SKM-1 treated with dmso at 0.1 percent for 144 hours (cell line): ENCODE data around the gene FOXP1.

Source experiments
- DNase-seq: peaks from one replicate; lab custom pipeline; 2025; ENCODE audit not compliant: unreplicated experiment; lab: John Stamatoyannopoulos, UW

The FOXP1 gene

DNA sequence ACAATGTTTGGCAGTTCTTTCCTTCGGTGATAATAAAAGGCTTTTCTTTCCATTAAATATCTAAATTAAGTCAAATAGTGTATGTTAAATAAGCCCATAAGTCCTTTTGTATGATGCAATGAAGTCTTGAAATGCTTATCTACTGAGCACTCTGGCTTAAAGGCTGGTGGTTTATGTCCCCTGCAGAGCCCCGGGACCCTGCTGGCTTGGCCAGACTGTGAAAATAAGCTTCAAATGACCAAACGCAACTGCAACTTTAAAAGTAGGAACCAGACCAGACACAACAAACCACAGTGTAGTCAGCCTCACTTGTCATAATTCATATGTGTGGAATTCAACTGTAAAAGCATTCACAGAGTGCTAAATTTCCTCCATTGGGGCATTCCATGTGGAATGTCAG, 72.5 kb downstream of the FOXP1 start:
- no peak for DNase-seq

DNA sequence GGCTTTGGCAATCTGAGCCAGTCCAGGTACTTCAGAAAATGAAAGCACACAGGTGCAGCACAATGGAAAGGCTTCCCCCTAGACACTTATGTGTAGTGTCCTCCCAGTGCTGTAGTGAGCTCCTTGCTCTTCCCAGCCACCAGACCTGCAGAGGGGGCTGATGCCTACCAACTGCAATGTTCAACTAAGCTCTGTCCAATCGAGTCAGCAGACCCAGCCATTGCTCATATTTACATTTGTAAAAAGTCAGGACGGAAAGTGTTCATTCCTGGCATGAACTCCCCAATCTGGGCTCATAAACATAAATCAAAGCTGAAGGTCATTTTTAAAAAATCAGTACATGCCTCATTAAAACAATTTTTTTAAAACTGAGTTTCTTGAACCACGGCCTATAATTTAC, 73.0 kb downstream of the FOXP1 start:
- no peak for DNase-seq

DNA sequence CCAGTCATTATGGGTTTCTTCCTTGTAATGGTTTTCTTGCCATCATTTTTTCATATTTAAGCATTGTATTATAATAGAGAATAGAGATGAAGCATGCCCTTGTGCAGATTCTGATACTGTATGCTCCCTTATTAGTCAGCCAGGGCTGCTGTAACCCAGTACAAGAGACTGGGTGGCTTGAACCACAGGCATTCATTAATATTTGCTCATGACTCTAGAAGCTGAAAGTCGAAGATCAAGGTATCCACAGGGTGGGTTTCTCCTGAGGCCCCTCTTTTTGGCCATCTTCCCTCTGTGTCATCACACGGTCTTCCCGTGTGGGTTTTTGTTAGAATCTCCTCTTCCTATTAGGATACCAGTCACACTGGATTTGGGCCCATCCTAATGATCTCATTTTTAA, 74.5 kb downstream of the FOXP1 start:
- no peak for DNase-seq

DNA sequence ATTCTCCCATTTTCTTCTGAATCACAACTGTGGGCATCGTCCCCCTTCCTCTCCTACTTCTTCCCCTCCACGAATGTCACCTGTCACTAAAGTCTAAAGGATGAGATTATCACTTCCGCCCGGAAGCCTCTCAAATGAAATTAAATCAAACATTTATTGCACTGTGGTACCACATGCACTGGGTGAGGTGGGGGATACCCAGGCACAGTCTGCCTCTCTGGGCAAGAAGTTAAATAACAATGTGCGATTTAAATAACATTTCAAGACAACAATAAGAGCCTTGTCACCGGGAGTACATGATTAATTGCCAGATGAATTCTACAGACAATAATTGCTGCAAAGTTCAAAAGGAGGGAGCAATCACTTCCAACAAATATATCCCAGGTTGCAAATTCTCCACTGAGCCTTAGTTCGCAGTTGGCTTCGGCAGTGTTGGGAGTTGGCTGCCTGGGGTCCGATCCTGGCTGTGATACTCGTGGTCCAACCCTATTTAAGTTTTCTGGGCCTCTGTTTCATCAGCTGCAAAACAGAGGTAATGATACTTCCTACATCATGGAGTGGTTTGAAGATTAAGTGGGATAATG, 77.7 kb downstream of the FOXP1 start:
- DNase-seq = no peak

DNA sequence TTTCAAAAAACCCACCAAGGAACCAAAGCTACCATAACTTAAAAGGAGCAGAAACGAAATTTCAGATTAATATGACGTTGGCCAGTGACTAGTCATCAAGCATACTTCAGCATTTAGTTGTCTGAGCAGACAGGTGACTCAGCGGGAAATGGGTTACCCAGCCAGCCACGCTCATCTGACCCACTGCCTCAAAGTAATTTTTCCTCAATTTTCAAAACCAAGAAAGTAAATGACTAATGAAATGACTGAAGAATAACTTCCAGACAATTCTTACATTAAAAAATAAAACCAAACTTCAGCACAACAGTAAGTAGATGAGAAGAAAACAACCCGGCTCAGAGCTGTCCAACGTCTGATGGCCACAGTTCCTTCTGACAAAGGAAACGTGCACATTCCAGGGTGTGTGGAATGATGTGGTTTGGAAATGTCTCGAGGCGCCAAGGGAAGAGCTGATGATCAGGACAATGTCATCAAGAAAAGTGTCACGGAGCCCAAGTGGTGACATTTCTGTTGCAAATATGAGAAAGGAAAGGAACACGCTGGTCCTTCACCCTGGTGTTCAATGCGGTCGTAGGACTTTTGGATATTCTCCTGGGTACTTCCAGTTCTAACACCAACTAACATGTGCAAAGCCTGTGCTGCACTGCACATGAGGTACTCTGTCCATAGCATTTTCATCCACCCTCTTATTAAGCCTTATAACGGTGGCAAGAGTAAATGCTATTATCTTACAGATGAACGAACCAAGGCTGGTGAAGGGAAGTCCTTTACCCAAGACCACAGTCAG, 79.1 kb downstream of the FOXP1 start:
- DNase-seq = no peak

DNA sequence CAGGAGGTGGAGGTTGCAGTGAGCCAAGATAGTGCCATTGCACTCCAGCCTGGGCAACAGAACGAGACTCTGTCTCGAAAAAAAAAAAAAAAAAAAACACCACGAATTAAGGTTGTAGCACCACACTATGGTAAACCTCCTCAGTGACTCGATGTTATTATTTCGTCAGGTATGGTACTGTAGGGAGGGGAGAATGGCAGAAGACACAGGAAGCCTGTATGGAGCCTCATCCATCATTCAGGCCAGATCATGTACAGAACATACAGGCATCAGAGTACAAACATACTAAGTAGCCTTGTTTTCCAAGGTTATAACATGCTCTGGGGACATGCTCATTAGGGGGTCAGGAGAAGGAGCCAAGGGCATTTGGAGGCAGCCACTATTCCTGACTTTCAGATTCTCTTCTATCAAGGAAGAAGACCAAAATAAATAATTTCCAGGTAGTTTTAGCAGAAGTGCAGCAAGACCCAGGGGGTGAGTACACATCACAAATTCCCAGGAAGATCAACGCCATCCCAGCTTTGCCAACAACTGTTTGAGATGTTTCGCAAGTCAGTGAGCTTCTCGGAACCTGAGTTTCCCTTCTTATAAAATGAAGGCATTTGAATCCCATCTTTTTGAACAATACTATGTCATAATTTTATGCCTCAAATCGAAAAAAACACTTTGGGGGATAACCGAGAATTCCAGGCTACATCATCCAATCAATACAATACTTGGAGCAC, 79.8 kb downstream of the FOXP1 start:
- no peak for DNase-seq

DNA sequence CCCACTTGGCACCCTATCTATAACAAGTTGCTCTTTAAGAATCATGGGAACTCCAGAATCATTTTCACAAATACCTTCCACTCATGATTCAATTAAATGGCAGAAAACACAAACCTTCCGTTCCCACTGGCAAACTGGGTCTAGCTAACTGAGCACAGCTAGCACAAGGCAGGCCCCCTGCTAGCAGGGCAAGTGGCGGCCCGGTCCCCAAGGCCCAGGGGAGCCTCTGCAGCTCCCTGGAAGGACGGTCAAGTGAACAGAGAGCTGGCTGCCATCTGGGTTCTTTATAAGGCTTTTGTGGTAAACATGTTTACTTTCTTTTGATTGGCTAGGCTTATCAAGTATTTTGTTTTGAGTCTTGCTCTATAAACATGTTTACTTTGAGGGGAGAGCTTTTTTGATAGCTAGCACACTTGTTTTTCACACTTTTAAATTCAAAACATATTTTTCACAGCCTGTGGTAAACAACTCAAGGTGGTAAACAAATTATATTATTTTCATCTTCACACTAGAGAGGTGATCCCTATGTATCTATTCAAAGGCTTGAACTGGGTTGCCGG, 81.4 kb downstream of the FOXP1 start:
- DNase-seq = no peak

DNA sequence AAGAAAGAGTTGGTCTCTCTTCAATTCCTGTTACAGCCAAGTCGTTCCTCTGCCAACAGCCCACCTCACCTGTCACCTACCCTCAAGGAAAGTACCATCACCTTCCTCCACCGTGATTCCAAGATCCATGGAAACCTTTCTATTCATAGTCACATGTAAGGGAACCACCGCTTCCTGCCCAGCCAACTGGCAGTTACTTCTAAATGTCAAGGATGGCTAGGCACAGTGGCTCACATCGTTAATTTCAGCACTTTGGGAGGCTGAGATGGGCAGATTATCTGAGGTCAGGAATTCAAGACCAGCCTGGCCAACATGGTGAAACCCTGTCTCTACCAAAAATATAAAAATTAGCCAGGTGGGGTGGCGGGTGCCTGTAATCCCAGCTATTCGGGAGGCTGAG, 82.8 kb downstream of the FOXP1 start:
- DNase-seq = no peak

DNA sequence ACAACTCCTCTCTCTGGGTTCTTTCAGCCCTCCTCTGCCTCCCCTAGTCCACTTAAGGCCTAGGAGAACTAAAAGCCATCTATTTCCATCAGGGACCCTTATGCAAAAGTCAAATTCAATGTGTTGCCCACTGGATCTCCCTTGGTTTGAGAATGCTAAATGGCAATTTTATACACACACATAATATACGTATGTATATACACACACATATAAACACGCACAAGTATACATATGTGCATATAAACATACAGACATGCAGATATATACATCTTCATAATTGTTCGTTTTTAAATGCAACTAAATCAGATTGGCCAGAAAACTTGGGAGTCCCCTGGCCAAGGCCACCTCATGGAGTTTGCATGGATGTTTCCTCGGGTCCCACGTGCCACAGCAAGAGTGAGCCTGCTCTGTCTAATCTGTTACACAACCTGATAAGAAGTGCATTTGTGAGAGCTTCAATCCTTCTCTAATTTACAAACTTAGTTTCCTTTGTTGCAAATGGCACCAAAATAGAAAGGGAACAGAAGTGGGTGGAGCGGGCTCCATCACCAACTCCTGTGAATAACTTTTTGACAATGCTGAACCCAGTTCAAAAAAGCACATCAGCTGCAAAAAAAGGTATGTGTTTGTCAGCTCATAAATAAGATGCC, 84.2 kb downstream of the FOXP1 start:
- DNase-seq = no peak

DNA sequence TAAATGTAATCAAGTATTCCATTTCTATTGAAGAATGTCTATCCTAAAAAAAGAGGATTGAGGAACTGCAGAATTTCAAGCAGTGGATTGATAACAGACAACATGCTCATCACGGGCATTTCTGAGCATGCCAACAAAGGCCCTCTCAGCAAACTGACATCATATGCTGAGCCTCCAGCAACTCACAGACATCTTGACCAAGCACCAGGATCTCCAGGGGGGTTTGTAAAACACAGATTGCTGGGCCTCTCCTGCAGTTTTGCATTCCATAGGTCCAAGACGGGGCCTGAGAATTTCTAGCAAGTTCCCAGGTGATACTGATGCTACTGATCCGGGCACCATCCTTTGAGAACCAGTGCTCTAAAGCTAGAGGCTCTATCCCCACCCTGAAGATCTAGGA, 85.0 kb downstream of the FOXP1 start:
- DNase-seq = no peak

DNA sequence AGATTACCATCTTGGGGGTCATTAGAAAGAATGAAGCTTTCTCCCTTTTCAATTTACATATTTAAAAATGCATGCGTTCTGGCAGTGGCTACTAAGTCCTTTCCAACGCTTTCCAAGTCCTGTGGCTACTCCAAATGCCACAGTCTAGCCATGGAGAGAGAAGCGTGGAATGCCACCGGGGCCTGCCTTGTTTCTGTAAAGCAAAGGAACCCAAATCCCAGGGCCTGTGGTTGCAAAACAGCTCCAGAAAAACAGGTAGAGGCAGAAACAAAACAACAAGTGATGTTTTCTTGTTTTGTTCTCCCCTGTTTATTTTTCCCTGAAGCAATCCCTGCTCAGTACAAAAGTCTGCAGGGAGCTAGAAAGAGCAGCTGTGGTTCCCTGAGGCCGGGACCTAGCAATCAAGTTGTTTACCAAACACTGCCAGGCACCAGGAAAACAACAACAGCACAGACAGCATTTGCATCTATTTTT, 85.5 kb downstream of the FOXP1 start:
- no peak for DNase-seq

DNA sequence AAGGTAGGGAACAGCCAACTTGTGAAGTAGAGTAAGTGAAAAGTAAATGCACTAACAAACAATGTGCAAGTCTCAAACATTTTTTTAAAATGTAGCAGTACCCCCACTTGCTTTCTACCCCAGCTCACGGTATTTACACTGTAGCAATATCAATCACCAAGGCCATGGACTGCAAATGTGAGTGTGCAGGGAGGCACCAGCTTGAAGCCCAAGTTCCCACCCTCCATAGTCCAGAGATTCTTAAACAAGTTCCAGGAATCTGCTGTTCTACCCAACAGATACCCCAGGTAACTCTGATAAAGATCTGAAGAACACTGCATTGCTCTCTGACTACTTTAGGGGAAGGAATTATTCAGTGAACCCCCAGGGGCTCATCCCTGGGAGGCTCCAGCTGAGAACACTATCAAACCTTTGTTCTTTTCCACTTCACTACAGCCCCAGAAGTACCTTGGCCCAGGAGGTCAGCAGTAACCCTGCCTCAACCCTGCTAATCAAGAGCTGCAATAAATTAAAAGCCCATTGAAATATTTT, 86.1 kb downstream of the FOXP1 start:
- DNase-seq = no peak

DNA sequence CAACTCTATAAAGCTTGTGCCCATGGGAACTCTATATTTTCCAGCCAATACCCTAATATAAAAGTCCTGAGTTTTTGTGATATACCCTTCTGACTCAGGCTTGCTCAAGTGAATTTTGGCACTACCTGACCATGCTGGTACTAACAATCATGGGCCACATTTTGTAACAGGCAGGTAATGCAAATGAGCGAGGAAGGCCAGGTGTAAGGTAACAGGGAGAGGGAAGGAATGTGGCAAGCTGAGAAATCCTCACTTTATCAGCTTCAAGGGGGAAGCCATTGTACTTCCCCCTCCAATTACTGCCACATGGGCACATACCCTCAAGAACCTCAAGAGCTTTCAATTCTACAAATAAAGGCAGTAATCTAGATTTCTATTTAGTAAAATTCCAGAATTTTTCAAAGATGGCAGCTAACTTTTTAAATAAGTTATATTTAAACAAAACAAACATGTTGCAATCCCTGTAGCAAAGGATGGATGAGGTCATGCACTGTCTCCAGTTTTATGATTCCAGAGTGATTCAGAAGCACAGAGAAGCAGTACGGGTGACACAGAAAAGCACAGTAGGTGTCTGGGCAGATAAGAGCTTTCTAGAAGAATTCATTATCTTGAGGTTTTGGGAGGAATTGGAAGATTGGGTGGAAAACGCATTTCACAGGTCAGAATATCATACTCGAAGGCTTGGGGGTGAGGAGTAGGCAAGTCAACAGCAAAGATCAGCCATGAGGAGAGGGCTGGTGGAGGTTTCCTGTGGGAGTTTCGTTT, 87.6 kb downstream of the FOXP1 start:
- no peak for DNase-seq

DNA sequence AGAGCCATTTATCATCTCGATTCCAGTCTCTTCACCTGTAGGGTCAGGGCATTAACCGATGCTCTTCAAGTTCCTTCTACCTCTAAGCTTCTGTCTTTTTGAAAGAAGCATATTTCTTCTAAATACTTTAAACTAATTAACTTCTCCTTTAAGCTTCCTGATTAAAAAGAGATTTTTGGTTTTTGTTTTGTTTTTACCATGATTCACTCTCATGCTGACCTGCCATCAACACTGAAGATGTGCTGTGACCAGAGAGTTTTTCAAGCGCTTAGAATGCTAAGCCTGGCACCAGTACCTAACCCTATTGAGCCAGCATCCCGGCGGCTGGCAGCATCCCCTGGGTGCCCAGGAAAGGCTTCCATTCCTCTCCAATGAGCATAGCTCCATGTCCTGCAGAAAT, 89.3 kb downstream of the FOXP1 start:
- no peak for DNase-seq

DNA sequence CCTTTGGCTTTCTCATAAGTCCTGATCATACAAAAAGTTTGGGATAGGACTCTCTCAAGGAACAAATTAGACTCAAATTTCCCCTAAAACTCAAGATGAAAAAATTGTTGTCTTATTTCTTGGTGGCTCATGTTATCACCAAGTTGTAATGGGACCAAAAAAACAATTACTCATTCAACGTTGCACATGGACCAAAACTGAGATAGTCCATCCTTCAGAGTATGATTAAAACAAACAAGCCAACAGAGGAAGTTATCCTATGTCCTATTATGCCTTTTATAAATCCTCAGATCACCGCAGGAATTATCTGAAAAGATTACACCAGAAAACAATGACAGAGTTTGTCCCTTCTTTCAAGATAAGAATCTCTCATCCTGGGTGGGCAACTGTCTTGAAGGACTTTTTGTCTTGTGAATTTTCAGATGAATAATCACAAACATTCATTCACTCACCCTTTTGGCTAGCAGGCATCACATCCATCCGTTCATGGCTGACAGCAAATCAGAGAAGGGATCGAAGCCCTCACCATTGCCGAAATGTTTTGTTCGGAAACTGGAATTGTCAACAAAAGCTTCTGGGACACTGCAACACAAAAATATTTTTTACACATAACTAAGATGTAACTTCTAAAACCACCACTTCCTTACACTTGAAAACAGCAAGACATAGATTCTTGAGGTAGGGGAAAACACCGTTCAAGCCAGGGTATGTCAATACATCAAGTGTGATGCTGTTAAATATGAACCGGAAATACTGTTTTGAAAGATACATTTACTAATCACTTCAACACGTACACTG, 90.4 kb downstream of the FOXP1 start:
- DNase-seq = no peak

DNA sequence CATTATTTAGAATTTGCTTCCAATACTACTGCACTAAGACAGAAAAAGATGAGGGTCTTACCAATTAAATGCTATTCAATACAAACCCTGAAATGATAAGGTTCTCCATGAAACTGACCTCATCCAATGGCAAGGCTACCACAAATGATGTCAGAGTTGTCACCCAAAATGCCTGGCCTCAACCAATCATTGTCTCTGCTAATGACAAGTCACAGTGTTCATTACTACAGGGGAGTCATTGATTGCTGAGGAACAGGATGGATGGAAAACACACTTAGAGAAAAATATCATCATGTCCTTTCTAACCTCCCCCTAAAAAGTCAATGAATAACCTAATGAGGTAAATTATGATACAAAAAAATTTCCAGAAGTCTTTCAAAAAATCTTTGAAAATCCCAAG, 91.0 kb downstream of the FOXP1 start:
- no peak for DNase-seq

DNA sequence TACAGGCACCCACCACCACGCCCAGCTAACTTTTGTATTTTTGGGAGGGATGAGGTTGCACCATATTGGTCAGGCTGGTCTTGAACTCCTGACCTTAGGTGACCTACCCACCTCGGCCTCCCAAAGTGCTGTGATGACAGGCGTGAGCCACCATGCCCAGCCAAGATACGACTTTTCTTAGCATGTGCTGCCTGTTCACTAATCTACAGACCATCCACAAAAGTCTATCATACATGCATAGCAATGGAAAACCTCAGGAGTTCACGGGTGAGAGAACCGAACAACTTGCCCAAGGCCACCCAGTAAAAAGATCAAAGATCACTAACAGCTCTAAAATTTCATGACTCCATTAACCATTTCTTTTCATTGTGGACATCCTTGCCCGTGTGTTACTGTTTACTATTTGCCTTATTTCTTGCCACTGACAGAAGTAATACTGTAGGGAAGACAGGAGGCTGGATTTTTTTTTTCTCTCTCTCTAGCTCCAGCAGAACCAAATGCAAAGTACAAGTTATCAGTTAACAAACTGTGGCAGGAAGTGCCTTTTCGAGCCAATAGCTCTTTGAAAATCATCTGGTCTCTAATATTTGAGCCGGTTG, 92.3 kb downstream of the FOXP1 start:
- DNase-seq = no peak

DNA sequence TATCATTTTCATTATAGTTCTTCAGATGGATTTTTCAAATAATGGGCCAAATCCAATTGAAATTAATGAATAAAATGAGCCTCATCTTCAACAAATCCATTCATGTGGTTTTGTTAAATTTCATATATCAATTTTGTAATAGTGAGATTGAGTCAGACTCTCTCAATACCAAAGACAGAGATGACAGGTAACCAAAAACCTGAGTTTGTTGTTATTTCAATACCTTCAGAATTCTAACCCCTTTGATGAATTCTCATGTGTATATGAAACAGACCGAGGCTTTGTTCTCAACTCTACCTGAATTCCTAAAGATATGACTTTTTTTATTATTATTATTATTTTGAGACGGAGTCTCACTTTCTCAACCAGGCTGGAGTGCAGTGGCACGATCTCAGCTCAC, 92.8 kb downstream of the FOXP1 start:
- no peak for DNase-seq

DNA sequence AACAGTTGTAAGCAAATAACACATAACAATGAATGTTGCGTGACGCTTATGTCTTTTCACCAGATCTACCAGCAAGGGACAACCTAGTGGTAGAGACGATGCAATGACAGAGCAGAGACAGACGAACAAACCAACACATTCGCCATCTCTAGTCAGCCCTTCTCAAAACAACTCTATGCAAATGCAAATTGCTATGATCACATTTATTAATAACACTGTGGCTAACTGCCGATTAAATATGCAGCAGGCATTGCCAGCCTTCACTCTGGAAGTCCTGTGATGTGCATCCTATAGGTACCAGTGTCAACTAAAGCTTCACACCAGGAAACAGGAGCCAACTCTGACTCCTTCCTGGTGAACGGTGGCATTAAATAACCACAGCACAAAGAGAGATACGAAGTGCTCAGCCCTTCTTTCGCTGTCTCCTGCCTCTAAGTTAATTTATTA, 94.2 kb downstream of the FOXP1 start:
- no peak for DNase-seq
